Esophagus mucosa (tissue), 1 donor: ENCODE results near the gene GSK3A. TPM values are rescaled to one million over a fixed set of nuclear protein-coding genes. Genes with fewer than 3 reads are reported as not detected.

Experiments used
- ATAC-seq: fragments of 200-7000 bp; cut with Tn5 transposase; one replicate; pipeline ENCODE4 v1.9.1; 2020
- total RNA-seq: library from RNA; stranded (reverse); gene quantifications from one replicate; pipeline ENCODE4 v1.2.4, GENCODE V29; 2023
- donor health status: DM: yes; HTN: yes; CAD: no.

Gene GSK3A
- total RNA-seq, 1 donor from 2014 or later = 26.4 TPM

- no peak for ATAC-seq
These were observed 17.3 kb downstream of the GSK3A start for GRCh38 chr19:42224940-42225717.

- ATAC-seq = no peak
These were observed 21.7 kb downstream of the GSK3A start for GRCh38 chr19:42220751-42221097.

- peak; percentile 87 for ATAC-seq
These were observed 22.3 kb downstream of the GSK3A start, which contains the start of gene ZNF526 for GRCh38 chr19:42219812-42220750. ZNF526 (plus strand) TSS chr19:42220312; CDS start chr19:42224404, 4,092 bp downstream.

GRCh38 chr19:42217520-42218437 is 24.6 kb downstream of the GSK3A start, which contains the start of gene DEDD2:
DEDD2 (minus strand) TSS chr19:42217677; CDS start chr19:42217007, 670 bp downstream.
- peak; percentile 90 for ATAC-seq

GRCh38 chr19:42216653-42217519 is 25.5 kb downstream of the GSK3A start:
- ATAC-seq = peak; percentile 7

- ATAC-seq = no peak
These were observed 27.5 kb downstream of the GSK3A start for GRCh38 chr19:42214810-42215485.

- ATAC-seq = no peak
These were observed 29.5 kb downstream of the GSK3A start for GRCh38 chr19:42212886-42213285.

GRCh38 chr19:42208612-42209011 is 33.8 kb downstream of the GSK3A start:
- no peak for ATAC-seq

- peak; percentile 72 for ATAC-seq
These were observed 34.6 kb downstream of the GSK3A start for GRCh38 chr19:42207767-42208271.

GRCh38 chr19:42206871-42207755 is 35.3 kb downstream of the GSK3A start:
- ATAC-seq = peak; percentile 88

GRCh38 chr19:42204664-42205063 is 37.7 kb downstream of the GSK3A start:
- ATAC-seq = no peak

- no peak for ATAC-seq
These were observed 38.7 kb downstream of the GSK3A start for GRCh38 chr19:42203700-42204099.

- ATAC-seq = no peak
These were observed 40.0 kb downstream of the GSK3A start for GRCh38 chr19:42202290-42202880.

- no peak for ATAC-seq
These were observed 40.7 kb downstream of the GSK3A start for GRCh38 chr19:42201489-42202289.

- no peak for ATAC-seq
These were observed 42.2 kb downstream of the GSK3A start for GRCh38 chr19:42200116-42200715.

- peak; percentile 74 for ATAC-seq
These were observed 42.8 kb downstream of the GSK3A start for GRCh38 chr19:42199440-42200115.
